ENCODE results near the gene COX10. TPM values are rescaled to one million over a fixed set of nuclear protein-coding genes. Genes with fewer than 3 reads are reported as not detected.

Gene COX10
- total and polyA plus RNA-seq, 10 donors = 3.0 to 28.8 (median 14.9) TPM

- Histone ChIP-seq H3K9me3 (no peaks in the 10 kb centered on the region), H3K4me1 (peaks cover 0 to 1% (median 0%) of the 10 kb centered on the region in 6 donors), H3K36me3 (peaks cover 0 to 5% (median 0%) of the 10 kb centered on the region in 6 donors), H3K4me3 (no peak overlapping the region), H3K27me3 (replicated peaks in 1 of 7) (no peaks in the 10 kb centered on the region), H3K27ac (no peak overlapping the region)
- 94 to 98% (median 96%) methylated on average over 1 of the region's 1 CpG for WGBS, 5 donors
- no peak for DNase-seq
- intact Hi-C loops (cut with DNase I; ENCODE audit: low total_unique reads) = no loop called here
- TF ChIP-seq, protein P1, sequence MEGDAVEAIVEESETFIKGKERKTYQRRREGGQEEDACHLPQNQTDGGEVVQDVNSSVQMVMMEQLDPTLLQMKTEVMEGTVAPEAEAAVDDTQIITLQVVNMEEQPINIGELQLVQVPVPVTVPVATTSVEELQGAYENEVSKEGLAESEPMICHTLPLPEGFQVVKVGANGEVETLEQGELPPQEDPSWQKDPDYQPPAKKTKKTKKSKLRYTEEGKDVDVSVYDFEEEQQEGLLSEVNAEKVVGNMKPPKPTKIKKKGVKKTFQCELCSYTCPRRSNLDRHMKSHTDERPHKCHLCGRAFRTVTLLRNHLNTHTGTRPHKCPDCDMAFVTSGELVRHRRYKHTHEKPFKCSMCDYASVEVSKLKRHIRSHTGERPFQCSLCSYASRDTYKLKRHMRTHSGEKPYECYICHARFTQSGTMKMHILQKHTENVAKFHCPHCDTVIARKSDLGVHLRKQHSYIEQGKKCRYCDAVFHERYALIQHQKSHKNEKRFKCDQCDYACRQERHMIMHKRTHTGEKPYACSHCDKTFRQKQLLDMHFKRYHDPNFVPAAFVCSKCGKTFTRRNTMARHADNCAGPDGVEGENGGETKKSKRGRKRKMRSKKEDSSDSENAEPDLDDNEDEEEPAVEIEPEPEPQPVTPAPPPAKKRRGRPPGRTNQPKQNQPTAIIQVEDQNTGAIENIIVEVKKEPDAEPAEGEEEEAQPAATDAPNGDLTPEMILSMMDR (IDR thresholded peaks at IDR 0.05 in 8 of 11, conservative IDR thresholded peaks at IDR 0.05 in 3 of 11) = no peak
- TF ChIP-seq POLR2A (IDR thresholded peaks at IDR 0.05) = no peak
- TF ChIP-seq POLR2AphosphoS5 (IDR thresholded peaks at IDR 0.05) = no peak
Observed at GRCh38 chr17:14113137-14113536, 43.8 kb downstream of the COX10 start.

GRCh38 chr17:14116263-14117024 lies 47.1 kb downstream of the COX10 start:
- DNase-seq = no peak
- intact Hi-C loops (cut with DNase I; ENCODE audit: low total_unique reads) = no loop called here
- Histone ChIP-seq H3K36me3 (no peaks in the 10 kb centered on the region), H3K4me3 (no peak overlapping the region), H3K9me3 (no peaks in the 10 kb centered on the region), H3K4me1 (peaks cover 0 to 6% (median 0%) of the 10 kb centered on the region in 6 donors), H3K27ac (no peak overlapping the region), H3K27me3 (replicated peaks in 1 of 7) (no peaks in the 10 kb centered on the region)
- 85 to 94% (median 89%) methylated on average over 4 of the region's 4 CpGs for WGBS, 5 donors
- TF ChIP-seq, protein P1 (IDR thresholded peaks at IDR 0.05 in 8 of 11, conservative IDR thresholded peaks at IDR 0.05 in 3 of 11) = no peak
- TF ChIP-seq POLR2AphosphoS5 (IDR thresholded peaks at IDR 0.05) (no peak), POLR2A (IDR thresholded peaks at IDR 0.05) (no peak)

- intact Hi-C loops (cut with DNase I; ENCODE audit: low total_unique reads) = no loop called here
- Histone ChIP-seq H3K9me3 (no peaks in the 10 kb centered on the region), H3K27ac (no peak overlapping the region), H3K36me3 (no peaks in the 10 kb centered on the region), H3K4me3 (no peak overlapping the region), H3K4me1 (peaks cover 0 to 14% (median 0%) of the 10 kb centered on the region in 6 donors), H3K27me3 (replicated peaks in 1 of 7) (no peaks in the 10 kb centered on the region)
- WGBS, 5 donors = 70 to 88% (median 82%) methylated on average over 2 of the region's 2 CpGs
- TF ChIP-seq, protein P1 (IDR thresholded peaks at IDR 0.05 in 8 of 11, conservative IDR thresholded peaks at IDR 0.05 in 3 of 11) = no peak
- TF ChIP-seq POLR2AphosphoS5 (IDR thresholded peaks at IDR 0.05) = no peak
- TF ChIP-seq POLR2A (IDR thresholded peaks at IDR 0.05) = no peak
- DNase-seq = no peak
Observed at GRCh38 chr17:14118951-14119350, 49.6 kb downstream of the COX10 start.

DNA sequence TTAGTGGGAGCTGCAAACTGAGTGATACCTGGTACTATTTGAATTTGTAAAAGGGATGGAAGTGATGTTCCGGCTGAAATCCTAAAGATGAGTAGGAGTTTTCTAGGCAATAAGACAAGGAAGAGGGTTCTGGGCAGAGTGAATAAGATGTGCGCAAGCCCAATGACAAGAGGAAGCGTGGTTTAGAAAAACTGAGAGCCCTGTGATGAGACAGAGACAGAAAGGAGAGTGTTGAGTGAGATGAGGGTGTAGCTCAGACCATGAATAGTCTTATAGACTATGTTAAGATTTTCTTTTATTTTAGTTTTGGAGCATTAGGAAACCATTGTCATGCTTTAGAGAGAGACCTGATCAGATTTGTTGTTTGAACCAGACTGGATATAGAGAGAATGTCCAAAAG lies 50.2 kb downstream of the COX10 start:
- H3K9me3 ChIP-seq = no peaks in the 10 kb centered on the region
- no peaks in the 10 kb centered on the region for H3K36me3 ChIP-seq
- no peaks in the 10 kb centered on the region for H3K27me3 ChIP-seq (replicated peaks in 1 of 7)
- no peak overlapping the region for H3K27ac ChIP-seq
- TF ChIP-seq POLR2AphosphoS5 (IDR thresholded peaks at IDR 0.05) (no peak), POLR2A (IDR thresholded peaks at IDR 0.05) (no peak)
- TF ChIP-seq, protein P1 (IDR thresholded peaks at IDR 0.05 in 8 of 11, conservative IDR thresholded peaks at IDR 0.05 in 3 of 11) = no peak
- no peak overlapping the region for H3K4me3 ChIP-seq
- no peak for DNase-seq
- intact Hi-C loops (cut with DNase I; ENCODE audit: low total_unique reads) = no loop called here
- WGBS, 5 donors = 82 to 95% (median 86%) methylated on average over 3 of the region's 3 CpGs
- peaks cover 0 to 20% (median 2%) of the 10 kb centered on the region in 6 donors for H3K4me1 ChIP-seq

Data from spleen (tissue), 11 donors.